AG09309 (cell line): Measurements from ENCODE around the gene DFFB.

Source experiments
- DNase-seq: peaks from one replicate; pipeline ENCODE4 v3.0.0-alpha.2; 2010; ENCODE audit warnings: low read depth
- H3K4me3 ChIP-seq: 2 replicates; pipeline ENCODE4 v1.5.1; 2011; ENCODE audit warnings: mild to moderate bottlenecking, low read depth, low read length, moderate library complexity; ENCODE audit not compliant: control insufficient read depth
- TF ChIP-seq, protein P1 (sequence below): IDR thresholded peaks from 2 replicates; pipeline ENCODE4 v1.5.1; 2011; ENCODE audit warnings: mild to moderate bottlenecking, low read depth, low read length, inconsistent platforms; ENCODE audit not compliant: insufficient read depth, control insufficient read depth; ENCODE audit errors: missing control alignments

The DFFB gene

GRCh38 chr1:3841491-3841890, 15.8 kb upstream of the DFFB start:
- no peak overlapping the region for H3K4me3 ChIP-seq
- TF ChIP-seq, protein P1, sequence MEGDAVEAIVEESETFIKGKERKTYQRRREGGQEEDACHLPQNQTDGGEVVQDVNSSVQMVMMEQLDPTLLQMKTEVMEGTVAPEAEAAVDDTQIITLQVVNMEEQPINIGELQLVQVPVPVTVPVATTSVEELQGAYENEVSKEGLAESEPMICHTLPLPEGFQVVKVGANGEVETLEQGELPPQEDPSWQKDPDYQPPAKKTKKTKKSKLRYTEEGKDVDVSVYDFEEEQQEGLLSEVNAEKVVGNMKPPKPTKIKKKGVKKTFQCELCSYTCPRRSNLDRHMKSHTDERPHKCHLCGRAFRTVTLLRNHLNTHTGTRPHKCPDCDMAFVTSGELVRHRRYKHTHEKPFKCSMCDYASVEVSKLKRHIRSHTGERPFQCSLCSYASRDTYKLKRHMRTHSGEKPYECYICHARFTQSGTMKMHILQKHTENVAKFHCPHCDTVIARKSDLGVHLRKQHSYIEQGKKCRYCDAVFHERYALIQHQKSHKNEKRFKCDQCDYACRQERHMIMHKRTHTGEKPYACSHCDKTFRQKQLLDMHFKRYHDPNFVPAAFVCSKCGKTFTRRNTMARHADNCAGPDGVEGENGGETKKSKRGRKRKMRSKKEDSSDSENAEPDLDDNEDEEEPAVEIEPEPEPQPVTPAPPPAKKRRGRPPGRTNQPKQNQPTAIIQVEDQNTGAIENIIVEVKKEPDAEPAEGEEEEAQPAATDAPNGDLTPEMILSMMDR = no peak
- no peak for DNase-seq

DNA sequence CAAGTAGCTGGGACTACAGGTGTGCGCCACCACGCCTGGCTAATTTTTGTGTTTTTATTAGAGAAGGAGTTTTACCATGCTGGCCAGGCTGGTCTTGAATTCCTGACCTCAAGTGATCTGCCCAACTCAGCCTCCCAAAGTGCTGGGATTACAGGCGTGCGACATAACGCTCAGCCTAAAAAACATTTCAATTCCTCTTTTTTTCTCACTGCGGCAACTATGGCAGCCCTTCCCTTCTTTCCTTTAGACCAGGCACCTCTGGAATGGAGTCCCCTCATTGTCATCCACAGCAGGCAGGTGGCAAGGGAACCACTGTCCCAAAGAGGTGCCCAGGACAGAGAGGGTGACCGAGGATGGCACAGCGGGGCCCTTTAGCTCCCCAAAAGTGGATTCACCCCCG, 14.4 kb upstream of the DFFB start:
- TF ChIP-seq, protein P1 = no peak
- DNase-seq = no peak
- no peak overlapping the region for H3K4me3 ChIP-seq

DNA sequence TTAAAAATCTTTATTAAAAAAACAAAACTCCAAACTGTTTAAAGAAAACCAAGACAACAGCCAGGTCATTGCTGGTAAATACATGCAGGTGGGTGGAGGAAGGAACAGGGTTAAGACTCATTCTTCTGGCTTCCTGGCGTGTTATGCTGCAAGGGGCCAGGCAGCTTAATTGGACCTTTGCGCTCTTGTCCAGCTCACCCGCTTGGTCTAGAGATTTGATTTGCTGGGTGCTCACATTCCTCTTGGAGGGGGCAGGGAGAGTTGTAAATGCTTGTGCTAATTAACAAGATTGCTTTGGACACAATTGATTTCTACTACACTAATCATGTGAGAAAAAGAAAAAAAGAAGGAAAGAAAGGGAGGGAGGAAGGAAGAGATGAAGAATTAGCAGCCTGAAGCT, 10.7 kb upstream of the DFFB start:
- DNase-seq = no peak
- TF ChIP-seq, protein P1 = no peak
- no peak overlapping the region for H3K4me3 ChIP-seq

- no peak for DNase-seq
Observed at GRCh38 chr1:3847081-3847480, 10.2 kb upstream of the DFFB start.

DNA sequence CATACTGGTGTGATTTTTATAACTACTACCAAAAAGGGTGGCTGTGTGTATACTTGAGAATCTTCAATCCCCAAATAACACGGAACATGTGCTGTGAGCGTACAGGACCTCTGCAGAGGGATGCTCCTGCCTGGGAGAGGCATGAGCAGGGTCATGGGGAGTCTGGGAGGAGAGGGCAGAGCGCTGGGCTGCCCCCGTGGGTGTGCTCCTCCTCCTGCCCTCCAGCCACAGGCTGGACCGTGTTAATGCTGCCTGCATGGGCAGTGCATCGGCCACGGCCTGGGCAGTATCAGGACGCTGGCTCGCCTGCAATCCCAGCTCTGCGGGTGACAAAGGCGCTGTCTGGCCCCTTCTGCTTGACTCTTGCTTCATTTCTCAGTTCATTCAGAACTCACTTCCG, 6.4 kb upstream of the DFFB start:
- H3K4me3 ChIP-seq = no peak overlapping the region
- TF ChIP-seq, protein P1 = no peak
- no peak for DNase-seq

More at GRCh38 chr1:3847081-3847480, 10.2 kb upstream of the DFFB start:
- TF ChIP-seq, protein P1 = no peak
- no peak overlapping the region for H3K4me3 ChIP-seq

GRCh38 chr1:3851292-3851691, 6.0 kb upstream of the DFFB start:
- H3K4me3 ChIP-seq = no peak overlapping the region
- DNase-seq = no peak
- TF ChIP-seq, protein P1 = no peak

GRCh38 chr1:3852091-3852490, 5.2 kb upstream of the DFFB start:
- TF ChIP-seq, protein P1 = no peak
- no peak for DNase-seq
- H3K4me3 ChIP-seq = no peak overlapping the region
